Measurements from ENCODE around the gene MYO15A. TPM values are rescaled to one million over a fixed set of nuclear protein-coding genes. Genes with fewer than 3 reads are reported as not detected.

Gene MYO15A
- total RNA-seq, 1 experiment from 2014 or later, result 0.26 TPM

GRCh38 chr17:18107061-18107790 is 1.3 kb upstream of the MYO15A start:
- ChIA-PET CTCF (interaction anchor here (0.6 kb wide), 1 partner anchor 218 kb away, joined by 3 read pairs; no protein-coding TSS in a partner anchor), POLR2A (ENCODE audit: unreplicated experiment) (no interaction called here)
- DNase-seq, result no peak
- no peak for ATAC-seq
- Histone ChIP-seq H3K9ac (ENCODE audit: low read length) (no peak overlapping the region), H2AFZ (ENCODE audit: low read length) (no peak overlapping the region), H3K27ac (ENCODE audit: low read length) (no peak overlapping the region), H3K36me3 (ENCODE audit: low read depth, low read length) (peaks cover 12% of the 10 kb centered on the region), H3K27me3 (ENCODE audit: low read length) (no peaks in the 10 kb centered on the region), H3K79me2 (ENCODE audit: low read length) (no peaks in the 10 kb centered on the region), H3K9me2 (replicated peaks; ENCODE audit: low read length) (no peaks in the 10 kb centered on the region), H3K9me3 (ENCODE audit: low read length) (no peaks in the 10 kb centered on the region), H3K4me2 (ENCODE audit: low read length) (no peak overlapping the region), H4K20me1 (ENCODE audit: low read length) (no peaks in the 10 kb centered on the region), H3K4me3 (ENCODE audit: low read length) (no peak overlapping the region), H3K4me1 (ENCODE audit: insufficient read depth, low read length) (no peaks in the 10 kb centered on the region), H3F3A (ENCODE audit: low read length, unreplicated experiment) (no peaks in the 10 kb centered on the region)
- TF ChIP-seq CTCF (conservative IDR thresholded peaks at IDR 0.05; ENCODE audit: low read depth, low read length) (no peak), EZH2 (IDR thresholded peaks at IDR 0.05; ENCODE audit: low read length, unreplicated experiment) (no peak), EZH2phosphoT487 (IDR thresholded peaks at IDR 0.05; ENCODE audit: borderline replicate concordance, low read length) (no peak)
- intact Hi-C loops (cut with micrococcal nuclease), result no loop called here
- BruUV-seq (replicated peaks), result no TSS peak

- no peak for ATAC-seq
- H2AFZ ChIP-seq (ENCODE audit: low read length), result no peak overlapping the region
- H3K36me3 ChIP-seq (ENCODE audit: low read depth, low read length), result peaks cover 12% of the 10 kb centered on the region
- no peaks in the 10 kb centered on the region for H4K20me1 ChIP-seq (ENCODE audit: low read length)
- CTCF ChIA-PET, result no interaction called here
- no peak overlapping the region for H3K9ac ChIP-seq (ENCODE audit: low read length)
- H3K4me2 ChIP-seq (ENCODE audit: low read length), result no peak overlapping the region
- no peaks in the 10 kb centered on the region for H3K9me3 ChIP-seq (ENCODE audit: low read length)
- POLR2A ChIA-PET (ENCODE audit: unreplicated experiment), result no interaction called here
- H3K4me3 ChIP-seq (ENCODE audit: low read length), result no peak overlapping the region
- no peaks in the 10 kb centered on the region for H3K9me2 ChIP-seq (replicated peaks; ENCODE audit: low read length)
- H3F3A ChIP-seq (ENCODE audit: low read length, unreplicated experiment), result no peaks in the 10 kb centered on the region
- H3K27ac ChIP-seq (ENCODE audit: low read length), result no peak overlapping the region
- no peaks in the 10 kb centered on the region for H3K4me1 ChIP-seq (ENCODE audit: insufficient read depth, low read length)
- intact Hi-C loops (cut with micrococcal nuclease), result no loop called here
- no peaks in the 10 kb centered on the region for H3K79me2 ChIP-seq (ENCODE audit: low read length)
- DNase-seq, result no peak
- no peaks in the 10 kb centered on the region for H3K27me3 ChIP-seq (ENCODE audit: low read length)
- no peak for TF ChIP-seq CTCF (conservative IDR thresholded peaks at IDR 0.05; ENCODE audit: low read depth, low read length)
- TF ChIP-seq EZH2phosphoT487 (IDR thresholded peaks at IDR 0.05; ENCODE audit: borderline replicate concordance, low read length), result no peak
- no peak for TF ChIP-seq EZH2 (IDR thresholded peaks at IDR 0.05; ENCODE audit: low read length, unreplicated experiment)
- BruUV-seq (replicated peaks), result no TSS peak
Measured at GRCh38 chr17:18107971-18108370, 585 bp upstream of the MYO15A start.

- H3K4me1 ChIP-seq (ENCODE audit: insufficient read depth, low read length), result no peaks in the 10 kb centered on the region
- H3K36me3 ChIP-seq (ENCODE audit: low read depth, low read length), result peaks cover 9% of the 10 kb centered on the region; the same call in 1 of the 2 replicates
- H4K20me1 ChIP-seq (ENCODE audit: low read length), result no peaks in the 10 kb centered on the region
- intact Hi-C loops (cut with micrococcal nuclease), result no loop called here
- no peak overlapping the region for H2AFZ ChIP-seq (ENCODE audit: low read length)
- no peak overlapping the region for H3K27ac ChIP-seq (ENCODE audit: low read length)
- TF ChIP-seq EZH2 (IDR thresholded peaks at IDR 0.05; ENCODE audit: low read length, unreplicated experiment), result no peak
- TF ChIP-seq CTCF (conservative IDR thresholded peaks at IDR 0.05; ENCODE audit: low read depth, low read length), result no peak
- TF ChIP-seq EZH2phosphoT487 (IDR thresholded peaks at IDR 0.05; ENCODE audit: borderline replicate concordance, low read length), result no peak
- no peak overlapping the region for H3K4me3 ChIP-seq (ENCODE audit: low read length)
- H3K4me2 ChIP-seq (ENCODE audit: low read length), result no peak overlapping the region
- BruUV-seq (replicated peaks), result no TSS peak
- no peaks in the 10 kb centered on the region for H3K9me2 ChIP-seq (replicated peaks; ENCODE audit: low read length)
- CTCF ChIA-PET, result no interaction called here
- POLR2A ChIA-PET (ENCODE audit: unreplicated experiment), result interaction anchor here (0.9 kb wide), 1 partner anchor 1075 kb away, joined by 3 read pairs; no protein-coding TSS in a partner anchor
- H3K79me2 ChIP-seq (ENCODE audit: low read length), result no peaks in the 10 kb centered on the region
- no peaks in the 10 kb centered on the region for H3F3A ChIP-seq (ENCODE audit: low read length, unreplicated experiment)
- H3K27me3 ChIP-seq (ENCODE audit: low read length), result no peaks in the 10 kb centered on the region
- no peaks in the 10 kb centered on the region for H3K9me3 ChIP-seq (ENCODE audit: low read length)
- H3K9ac ChIP-seq (ENCODE audit: low read length), result no peak overlapping the region
- ATAC-seq (no peak), DNase-seq (no peak)
Measured at GRCh38 chr17:18109935-18110485, 1.5 kb downstream of the MYO15A start.

Data from PC-3 (cell line).